Measurements from ENCODE around the gene MARK2. TPM values are rescaled to one million over a fixed set of nuclear protein-coding genes. Genes with fewer than 3 reads are reported as not detected.

MARK2 gene
- total RNA-seq, 1 donor from 2014 or later: 41.5 TPM

DNA sequence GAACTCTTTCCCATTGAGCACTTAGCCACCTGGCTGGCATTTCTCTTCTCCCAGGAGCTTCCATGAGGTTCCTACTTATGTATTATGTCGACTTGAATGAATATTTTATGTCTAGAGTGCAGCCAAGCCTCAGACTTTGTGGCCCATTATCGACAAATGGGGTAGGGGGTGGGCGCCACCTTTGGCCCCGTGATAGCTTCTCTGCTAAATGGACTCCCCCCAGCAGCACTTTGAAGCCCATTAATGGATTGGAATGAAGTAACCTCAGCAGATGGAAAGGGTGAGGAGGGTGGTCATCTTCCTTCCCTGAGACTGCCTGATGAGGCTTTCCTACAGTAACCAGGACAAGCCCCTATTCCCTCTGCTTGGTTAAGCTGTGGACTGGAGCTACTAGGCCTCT lies 5.9 kb downstream of the MARK2 start:
- no peaks in the 10 kb centered on the region for H3K9me3 Mint-ChIP-seq
- no peak for DNase-seq
- POLR2A ChIA-PET: interaction anchor here (0.6 kb wide), 1 partner anchor 43 kb away, joined by 3 read pairs; no protein-coding TSS in a partner anchor
- no peak overlapping the region for H3K4me3 Mint-ChIP-seq
- no peak for ATAC-seq (ENCODE audit: low read depth)
- TF ChIP-seq, protein P1, sequence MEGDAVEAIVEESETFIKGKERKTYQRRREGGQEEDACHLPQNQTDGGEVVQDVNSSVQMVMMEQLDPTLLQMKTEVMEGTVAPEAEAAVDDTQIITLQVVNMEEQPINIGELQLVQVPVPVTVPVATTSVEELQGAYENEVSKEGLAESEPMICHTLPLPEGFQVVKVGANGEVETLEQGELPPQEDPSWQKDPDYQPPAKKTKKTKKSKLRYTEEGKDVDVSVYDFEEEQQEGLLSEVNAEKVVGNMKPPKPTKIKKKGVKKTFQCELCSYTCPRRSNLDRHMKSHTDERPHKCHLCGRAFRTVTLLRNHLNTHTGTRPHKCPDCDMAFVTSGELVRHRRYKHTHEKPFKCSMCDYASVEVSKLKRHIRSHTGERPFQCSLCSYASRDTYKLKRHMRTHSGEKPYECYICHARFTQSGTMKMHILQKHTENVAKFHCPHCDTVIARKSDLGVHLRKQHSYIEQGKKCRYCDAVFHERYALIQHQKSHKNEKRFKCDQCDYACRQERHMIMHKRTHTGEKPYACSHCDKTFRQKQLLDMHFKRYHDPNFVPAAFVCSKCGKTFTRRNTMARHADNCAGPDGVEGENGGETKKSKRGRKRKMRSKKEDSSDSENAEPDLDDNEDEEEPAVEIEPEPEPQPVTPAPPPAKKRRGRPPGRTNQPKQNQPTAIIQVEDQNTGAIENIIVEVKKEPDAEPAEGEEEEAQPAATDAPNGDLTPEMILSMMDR (IDR thresholded peaks at IDR 0.05): no peak
- intact Hi-C loops (cut with micrococcal nuclease): no loop called here
- no peak overlapping the region for H3K27ac Mint-ChIP-seq
- CTCF ChIA-PET: interaction anchor here (0.6 to 1.0 kb wide), 2 partner anchors 38 to 62 kb away, joined by 3 read pairs; no protein-coding TSS in a partner anchor
- H3K4me1 Mint-ChIP-seq: peaks cover 78% of the 10 kb centered on the region
- peaks cover 67% of the 10 kb centered on the region for H3K36me3 Mint-ChIP-seq (ENCODE audit: low read depth)
- H3K27me3 Mint-ChIP-seq: no peaks in the 10 kb centered on the region

DNA sequence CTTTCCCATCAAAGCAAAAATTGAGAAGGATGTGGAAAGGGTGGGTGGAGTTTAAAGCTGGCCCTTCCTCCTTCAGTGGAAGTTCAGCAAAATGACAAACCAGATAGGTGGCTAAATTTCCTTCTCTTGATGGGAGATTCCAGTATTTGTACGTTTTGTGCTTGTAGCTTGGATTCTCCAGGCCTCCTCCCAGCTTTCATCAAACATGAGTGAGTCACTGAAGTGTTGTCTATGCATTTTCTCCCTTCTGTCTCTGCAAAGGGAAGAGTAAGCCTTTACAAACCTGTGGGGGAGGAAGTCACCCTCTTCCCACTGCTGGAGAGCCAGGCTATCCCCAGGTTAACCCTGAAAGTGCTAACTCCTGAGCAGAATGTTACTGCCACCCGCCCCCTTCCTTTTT lies 6.4 kb downstream of the MARK2 start:
- Mint-ChIP-seq H3K9me3 (no peaks in the 10 kb centered on the region), H3K4me1 (peaks cover 76% of the 10 kb centered on the region), H3K27ac (no peak overlapping the region), H3K36me3 (ENCODE audit: low read depth) (peaks cover 65% of the 10 kb centered on the region), H3K27me3 (no peaks in the 10 kb centered on the region), H3K4me3 (no peak overlapping the region)
- ChIA-PET POLR2A (no interaction called here), CTCF (interaction anchor here (0.6 kb wide), 1 partner anchor 62 kb away, joined by 3 read pairs; no protein-coding TSS in a partner anchor)
- intact Hi-C loops (cut with micrococcal nuclease): no loop called here
- no peak for DNase-seq
- no peak for ATAC-seq (ENCODE audit: low read depth)
- TF ChIP-seq, protein P1 (IDR thresholded peaks at IDR 0.05): no peak

DNA sequence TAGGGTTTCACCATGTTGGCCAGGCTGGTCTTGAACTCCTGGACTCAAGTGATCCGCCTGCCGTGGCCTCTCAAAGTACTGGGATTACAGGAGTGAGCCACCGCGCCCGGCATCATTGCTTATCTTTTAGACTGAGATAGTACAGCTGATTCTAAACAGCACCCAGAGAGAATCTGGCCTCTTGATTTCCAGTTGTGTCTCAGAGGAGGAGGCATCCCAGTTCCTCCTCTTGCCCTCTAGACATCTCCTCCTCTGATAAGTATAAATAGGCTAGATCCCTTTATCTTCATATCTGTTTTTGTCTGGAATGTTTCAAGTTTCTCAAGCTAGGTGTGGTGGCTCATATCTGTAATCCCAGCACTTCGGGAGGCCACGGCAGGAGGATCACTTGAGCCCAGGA lies 7.0 kb downstream of the MARK2 start:
- Mint-ChIP-seq H3K4me3 (no peak overlapping the region), H3K36me3 (ENCODE audit: low read depth) (peaks cover 66% of the 10 kb centered on the region), H3K9me3 (no peaks in the 10 kb centered on the region), H3K4me1 (peaks cover 76% of the 10 kb centered on the region), H3K27ac (no peak overlapping the region), H3K27me3 (no peaks in the 10 kb centered on the region)
- intact Hi-C loops (cut with micrococcal nuclease): no loop called here
- DNase-seq: no peak
- ChIA-PET CTCF (no interaction called here), POLR2A (no interaction called here)
- TF ChIP-seq, protein P1 (IDR thresholded peaks at IDR 0.05): no peak
- ATAC-seq (ENCODE audit: low read depth): no peak

DNA sequence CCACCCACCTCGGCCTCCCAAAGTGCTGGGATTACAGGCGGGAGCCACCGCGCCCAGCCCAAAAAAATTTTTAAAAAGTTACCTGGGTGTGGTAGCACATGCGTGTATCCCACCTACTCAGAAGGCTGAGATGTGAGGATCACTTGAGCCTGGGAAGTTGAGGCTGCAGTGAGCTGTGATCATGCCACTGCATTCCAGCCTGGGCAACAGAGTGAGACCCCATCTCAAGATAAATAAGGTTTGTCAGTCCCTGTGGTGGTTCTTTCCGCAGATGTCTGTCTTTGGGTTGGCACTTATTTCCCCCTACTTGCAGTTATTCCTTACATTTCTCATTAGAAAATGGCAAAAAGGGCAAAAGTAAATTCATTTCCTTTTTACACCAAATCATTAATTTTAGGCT lies 8.0 kb downstream of the MARK2 start:
- Mint-ChIP-seq H3K27me3 (no peaks in the 10 kb centered on the region), H3K27ac (no peak overlapping the region), H3K4me3 (no peak overlapping the region), H3K9me3 (no peaks in the 10 kb centered on the region), H3K36me3 (ENCODE audit: low read depth) (peaks cover 72% of the 10 kb centered on the region), H3K4me1 (peaks cover 76% of the 10 kb centered on the region)
- TF ChIP-seq, protein P1 (IDR thresholded peaks at IDR 0.05): no peak
- no peak for DNase-seq
- intact Hi-C loops (cut with micrococcal nuclease): no loop called here
- no peak for ATAC-seq (ENCODE audit: low read depth)
- POLR2A ChIA-PET: no interaction called here
- CTCF ChIA-PET: interaction anchor here (1.7 kb wide), 1 partner anchor 99 kb away, joined by 4 read pairs; no protein-coding TSS in a partner anchor

DNA sequence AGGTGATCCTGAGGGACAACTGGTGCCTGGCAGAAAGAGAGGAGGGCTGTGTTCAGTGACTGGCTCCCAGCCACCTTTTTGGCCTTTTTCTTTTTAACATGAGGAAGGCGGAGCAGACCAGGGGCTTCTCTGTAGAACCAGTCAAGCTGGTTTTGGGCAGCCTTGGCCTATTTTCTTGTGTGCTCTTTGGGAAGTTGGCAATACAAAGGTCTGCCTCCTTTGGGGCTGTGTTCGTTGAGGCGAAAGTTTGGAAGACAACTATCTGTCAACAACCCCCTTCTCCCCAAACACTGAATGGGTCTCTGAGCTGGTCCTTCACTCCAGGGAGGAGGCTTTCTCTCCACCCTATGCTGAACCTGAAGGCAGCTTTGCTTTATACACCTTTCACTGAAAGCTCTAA lies 8.5 kb downstream of the MARK2 start:
- Mint-ChIP-seq H3K4me1 (peaks cover 75% of the 10 kb centered on the region), H3K4me3 (no peak overlapping the region), H3K9me3 (no peaks in the 10 kb centered on the region), H3K27ac (no peak overlapping the region), H3K36me3 (ENCODE audit: low read depth) (peaks cover 68% of the 10 kb centered on the region), H3K27me3 (no peaks in the 10 kb centered on the region)
- DNase-seq (no peak), ATAC-seq (ENCODE audit: low read depth) (no peak)
- intact Hi-C loops (cut with micrococcal nuclease): no loop called here
- POLR2A ChIA-PET: no interaction called here
- CTCF ChIA-PET: interaction anchor here (1.3 to 1.7 kb wide), 2 partner anchors 15 to 98 kb away, joined by 3 to 4 read pairs; no protein-coding TSS in a partner anchor
- TF ChIP-seq, protein P1 (IDR thresholded peaks at IDR 0.05): no peak

Data from activated B cell treated with CpG ODN at 0.5 μM for 24 hours (primary cell).